Neuron (in vitro differentiated cells): Measurements from ENCODE around the gene CLIC3.

Experiments used
- H2AFZ ChIP-seq: one replicate; pipeline ENCODE4 v1.6.1; 2013; ENCODE audit warnings: low read depth, mild to moderate bottlenecking, inconsistent platforms, low read length, moderate library complexity
- H3K27me3 ChIP-seq: one replicate; pipeline ENCODE4 v1.6.1; 2013; ENCODE audit warnings: low read length; ENCODE audit not compliant: insufficient read depth
- H3K36me3 ChIP-seq: one replicate; pipeline ENCODE4 v1.6.1; 2013; ENCODE audit warnings: low read length; ENCODE audit not compliant: insufficient read depth
- H3K4me1 ChIP-seq: one replicate; pipeline ENCODE4 v1.6.1; 2013; ENCODE audit warnings: low read length; ENCODE audit not compliant: insufficient read depth
- H3K4me3 ChIP-seq: 2 replicates; pipeline ENCODE4 v1.5.1; 2013; ENCODE audit warnings: mild to moderate bottlenecking, low read length, moderate library complexity
- H3K9me3 ChIP-seq: one replicate; pipeline ENCODE4 v1.6.1; 2013; ENCODE audit warnings: low read length

CLIC3 gene

GRCh38 chr9:136947028-136947891 is 49.1 kb downstream of the CLIC3 start:
- Histone ChIP-seq H3K27me3 (no peaks in the 10 kb centered on the region), H3K36me3 (peaks cover 7% of the 10 kb centered on the region), H3K9me3 (no peaks in the 10 kb centered on the region), H3K4me1 (peaks cover 12% of the 10 kb centered on the region), H3K4me3 (no peak overlapping the region), H2AFZ (no peak overlapping the region)

GRCh38 chr9:136946228-136947027 is 49.9 kb downstream of the CLIC3 start:
- peaks cover 11% of the 10 kb centered on the region for H3K4me1 ChIP-seq
- no peak overlapping the region for H2AFZ ChIP-seq
- no peaks in the 10 kb centered on the region for H3K27me3 ChIP-seq
- H3K4me3 ChIP-seq: no peak overlapping the region
- H3K9me3 ChIP-seq: no peaks in the 10 kb centered on the region
- H3K36me3 ChIP-seq: peaks cover 15% of the 10 kb centered on the region

DNA sequence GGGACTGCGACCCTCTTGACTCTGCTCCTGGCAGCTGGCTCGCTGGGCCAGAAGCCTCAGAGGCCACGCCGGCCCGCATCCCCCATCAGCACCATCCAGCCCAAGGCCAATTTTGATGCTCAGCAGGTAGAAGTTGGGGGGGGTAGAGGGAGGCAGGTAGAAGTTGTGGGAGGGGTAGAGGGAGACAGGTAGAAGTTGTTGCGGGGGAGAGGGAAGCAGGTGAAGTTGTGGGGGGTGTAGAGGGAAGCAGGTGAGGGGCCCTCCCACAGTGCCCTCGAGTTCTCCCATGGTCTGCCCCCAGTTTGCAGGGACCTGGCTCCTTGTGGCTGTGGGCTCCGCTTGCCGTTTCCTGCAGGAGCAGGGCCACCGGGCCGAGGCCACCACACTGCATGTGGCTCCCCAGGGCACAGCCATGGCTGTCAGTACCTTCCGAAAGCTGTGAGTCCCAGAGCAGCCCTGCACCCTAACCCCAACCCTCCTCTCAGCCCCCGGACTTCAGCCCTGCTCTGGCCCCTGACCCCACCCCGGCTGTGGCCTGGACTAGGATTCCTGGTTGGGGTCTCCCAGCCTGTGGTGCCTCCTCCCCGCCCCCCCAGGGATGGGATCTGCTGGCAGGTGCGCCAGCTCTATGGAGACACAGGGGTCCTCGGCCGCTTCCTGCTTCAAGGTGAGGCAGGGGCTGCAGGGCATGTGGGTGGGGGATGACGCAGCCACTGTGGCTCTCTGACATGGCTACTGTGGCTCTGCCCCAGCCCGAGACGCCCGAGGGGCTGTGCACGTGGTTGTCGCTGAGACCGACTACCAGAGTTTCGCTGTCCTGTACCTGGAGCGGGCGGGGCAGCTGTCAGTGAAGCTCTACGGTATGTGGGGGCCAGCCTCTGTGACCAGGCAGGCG is 50.8 kb downstream of the CLIC3 start:
- Histone ChIP-seq H3K4me3 (no peak overlapping the region), H3K36me3 (peaks cover 22% of the 10 kb centered on the region), H3K4me1 (peaks cover 8% of the 10 kb centered on the region), H3K9me3 (no peaks in the 10 kb centered on the region), H3K27me3 (no peaks in the 10 kb centered on the region), H2AFZ (no peak overlapping the region)
